Measurements from ENCODE around the gene FARS2. TPM values are rescaled to one million over a fixed set of nuclear protein-coding genes. Genes with fewer than 3 reads are reported as not detected.

The FARS2 gene
- total and polyA plus RNA-seq, 11 donors = 11.4 to 24.6 (median 20.5) TPM

GRCh38 chr6:5260111-5260620, 1.1 kb upstream of the FARS2 start:
- H3K4me3 ChIP-seq = peak overlapping the region; percentile 67 to 91 (median 81)
- intact Hi-C loops (cut with DNase I) = loop anchor here in 4 of 10 donors (5.0 to 10.0 kb wide), 7 partner anchors 53 to 255 kb away; partner anchors contain the start of gene RPP40 (in 1 of the 4)
- 3 to 5% (median 4%) methylated on average over 18 to 22 of the region's 22 CpGs for WGBS, 4 donors
- no peaks in the 10 kb centered on the region for H3K9me3 ChIP-seq
- peaks cover 0 to 25% (median 16%) of the 10 kb centered on the region in 12 donors for H3K4me1 ChIP-seq
- ATAC-seq = peak; percentile 9 to 57 (median 40)
- TF ChIP-seq POLR2A (IDR thresholded peaks at IDR 0.05) (no peak), CTCF (IDR thresholded peaks at IDR 0.05) (no peak)
- no peaks in the 10 kb centered on the region for H3K27me3 ChIP-seq
- H3K27ac ChIP-seq = peak overlapping the region; percentile 92 to 100 (median 98)
- peak in 4 of 5 donors; percentile 37 to 62 (median 56) for DNase-seq
- H3K36me3 ChIP-seq = peaks cover 0 to 4% (median 0%) of the 10 kb centered on the region in 9 donors

GRCh38 chr6:5261545-5262109, 314 bp downstream of the FARS2 start:
- no peak for ATAC-seq
- peak overlapping the region; percentile 67 to 91 (median 81) for H3K4me3 ChIP-seq
- H3K9me3 ChIP-seq = no peaks in the 10 kb centered on the region
- H3K27me3 ChIP-seq = no peaks in the 10 kb centered on the region
- WGBS, 4 donors = 0% methylated on average over 8 to 19 of the region's 19 CpGs
- peaks cover 0 to 26% (median 16%) of the 10 kb centered on the region in 12 donors for H3K4me1 ChIP-seq
- no peak for DNase-seq
- intact Hi-C loops (cut with DNase I) = loop anchor here in 4 of 10 donors (5.0 to 10.0 kb wide), 7 partner anchors 54 to 257 kb away; partner anchors contain the start of gene RPP40 (in 1 of the 4)
- H3K36me3 ChIP-seq = peaks cover 0 to 4% (median 0%) of the 10 kb centered on the region in 9 donors
- TF ChIP-seq CTCF (IDR thresholded peaks at IDR 0.05) = no peak
- TF ChIP-seq POLR2A (IDR thresholded peaks at IDR 0.05) = no peak
- peak overlapping the region; percentile 92 to 100 (median 98) for H3K27ac ChIP-seq

DNA sequence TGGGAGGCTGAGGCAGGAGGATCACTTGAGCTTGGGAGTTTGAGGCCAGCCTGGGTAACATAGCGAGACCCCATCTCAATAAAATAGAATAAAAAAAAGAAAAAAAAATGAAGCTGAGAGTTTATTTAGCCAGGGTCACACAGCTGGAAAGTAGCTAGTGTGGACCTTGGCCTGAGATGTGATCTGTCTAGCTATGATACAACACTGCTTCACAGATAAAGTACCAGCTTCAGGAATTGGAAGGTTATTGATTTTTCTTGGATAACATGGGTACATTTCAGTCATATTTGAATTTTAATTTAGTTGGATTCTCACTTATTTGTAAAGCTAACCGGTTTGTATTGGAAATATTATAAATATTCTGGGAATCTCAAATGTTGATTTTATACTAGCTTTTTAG, 5.1 kb downstream of the FARS2 start:
- H3K4me1 ChIP-seq = peaks cover 0 to 18% (median 8%) of the 10 kb centered on the region in 12 donors
- ATAC-seq (no peak), DNase-seq (no peak)
- H3K27ac ChIP-seq = no peak overlapping the region
- no peaks in the 10 kb centered on the region for H3K27me3 ChIP-seq
- intact Hi-C loops (cut with DNase I) = loop anchor here in 2 of 10 donors (10.0 kb wide), 3 partner anchors 98 to 262 kb away; partner anchors contain the start of gene RPP40 (in 1 of the 2)
- 88 to 98% (median 96%) methylated on average over 2 of the region's 2 CpGs for WGBS, 4 donors
- H3K9me3 ChIP-seq = peaks cover 0 to 3% (median 0%) of the 10 kb centered on the region in 12 donors
- no peaks in the 10 kb centered on the region for H3K36me3 ChIP-seq
- H3K4me3 ChIP-seq = no peak overlapping the region
- TF ChIP-seq CTCF (IDR thresholded peaks at IDR 0.05) = no peak
- TF ChIP-seq POLR2A (IDR thresholded peaks at IDR 0.05) = no peak

DNA sequence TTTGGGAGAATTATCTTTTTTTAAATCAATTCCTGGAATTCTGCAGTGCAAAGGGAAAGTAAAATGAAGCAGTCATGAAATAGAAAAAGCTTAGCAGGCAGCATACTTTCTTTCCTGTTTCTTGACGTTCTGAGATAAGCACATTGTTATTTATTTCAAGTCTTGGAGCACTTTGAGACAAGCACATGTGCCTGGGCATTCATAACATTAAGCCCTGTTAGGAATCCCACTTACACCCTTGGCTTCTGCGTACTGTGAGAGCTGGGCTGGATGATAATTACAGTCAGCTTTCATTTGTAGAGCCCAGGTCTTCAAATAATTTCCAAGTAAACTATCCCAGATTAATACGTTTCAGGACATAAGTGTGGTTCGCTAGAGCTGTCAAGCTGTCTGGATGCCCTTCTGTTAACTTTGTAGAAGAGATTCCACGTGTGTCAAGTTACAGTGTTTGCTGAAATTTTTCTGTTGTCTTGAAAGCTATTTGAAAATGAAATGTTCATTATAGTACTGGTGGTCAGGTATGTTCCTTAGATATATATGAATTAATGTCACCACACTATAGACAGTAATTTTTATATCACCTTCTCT, 8.9 kb downstream of the FARS2 start:
- no peak for ATAC-seq
- no peak overlapping the region for H3K27ac ChIP-seq
- peaks cover 0 to 3% (median 0%) of the 10 kb centered on the region in 9 donors for H3K36me3 ChIP-seq
- DNase-seq = no peak
- WGBS, 4 donors = 58 to 71% (median 62%) methylated on average over 5 of the region's 5 CpGs
- no peak overlapping the region for H3K4me3 ChIP-seq
- TF ChIP-seq CTCF (IDR thresholded peaks at IDR 0.05) (no peak), POLR2A (IDR thresholded peaks at IDR 0.05) (no peak)
- H3K27me3 ChIP-seq = no peaks in the 10 kb centered on the region
- intact Hi-C loops (cut with DNase I) = no loop called here
- peaks cover 0 to 4% (median 0%) of the 10 kb centered on the region in 12 donors for H3K4me1 ChIP-seq
- H3K9me3 ChIP-seq = peaks cover 0 to 3% (median 0%) of the 10 kb centered on the region in 12 donors
